OCI-LY1 (cell line): ENCODE measurements around the gene GOLGA1.

Source experiments
- H2AFZ ChIP-seq: fragments of 200-600 bp; sonication (generic), shearing (Covaris generic); 2 replicates; pipeline ENCODE4 v1.6.0; 2014; ENCODE audit warnings: antibody characterized with exemption, mild to moderate bottlenecking, low read length
- H3F3A ChIP-seq: fragments of 200-600 bp; sonication (generic), shearing (Covaris generic); 2 replicates; pipeline ENCODE4 v1.6.0; 2014; ENCODE audit warnings: mild to moderate bottlenecking, antibody characterized with exemption, low read length, moderate library complexity; ENCODE audit not compliant: insufficient read depth
- H3K27ac ChIP-seq: fragments of 200-600 bp; sonication (generic); 2 replicates; pipeline ENCODE4 v1.5.1; 2014; ENCODE audit warnings: low read length, mixed run types, mild to moderate bottlenecking, low read depth; ENCODE audit not compliant: poor library complexity, severe bottlenecking
- H3K27me3 ChIP-seq: fragments of 200-600 bp; sonication (generic); 2 replicates; pipeline ENCODE4 v1.6.0; 2014; ENCODE audit warnings: antibody characterized with exemption, mild to moderate bottlenecking, low read length, moderate library complexity; ENCODE audit not compliant: insufficient read depth
- H3K36me3 ChIP-seq: fragments of 200-600 bp; sonication (generic); 2 replicates; pipeline ENCODE4 v1.6.1; 2014; ENCODE audit warnings: mild to moderate bottlenecking, antibody characterized with exemption, low read length, moderate library complexity, mixed read lengths; ENCODE audit not compliant: insufficient read depth
- H3K4me1 ChIP-seq: fragments of 200-600 bp; sonication (generic); 2 replicates; pipeline ENCODE4 v1.5.1; 2014; ENCODE audit warnings: mild to moderate bottlenecking, low read length, moderate library complexity; ENCODE audit not compliant: insufficient read depth, severe bottlenecking
- H3K4me2 ChIP-seq: fragments of 200-600 bp; sonication (generic), shearing (Covaris generic); 2 replicates; pipeline ENCODE4 v1.6.1; 2014; ENCODE audit warnings: low read length
- H3K4me3 ChIP-seq: fragments of 200-600 bp; sonication (generic); 2 replicates; pipeline ENCODE4 v1.5.1; 2014; ENCODE audit warnings: low read length, low read depth, mild to moderate bottlenecking, mixed read lengths; ENCODE audit not compliant: poor library complexity, severe bottlenecking
- H3K79me2 ChIP-seq: fragments of 200-600 bp; shearing (Covaris generic); 2 replicates; pipeline ENCODE4 v1.6.1; 2016; ENCODE audit warnings: mixed run types, low read length, mixed read lengths; ENCODE audit not compliant: insufficient read depth
- H3K9ac ChIP-seq: fragments of 200-600 bp; sonication (generic), shearing (Covaris generic); 2 replicates; pipeline ENCODE4 v1.6.1; 2014; ENCODE audit warnings: mild to moderate bottlenecking, low read length, mixed read lengths
- H3K9me2 ChIP-seq: fragments of 200-600 bp; sonication (generic), shearing (Covaris generic); 2 replicates; pipeline ENCODE4 v1.6.1; 2014; ENCODE audit warnings: low read depth, mild to moderate bottlenecking, low read length, mixed read lengths
- H3K9me3 ChIP-seq: fragments of 200-600 bp; shearing (Covaris generic); 2 replicates; pipeline ENCODE4 v1.6.1; 2014; ENCODE audit warnings: low read length, mixed read lengths
- H4K20me1 ChIP-seq: fragments of 200-600 bp; sonication (generic), shearing (Covaris generic); 2 replicates; pipeline ENCODE4 v1.6.0; 2016; ENCODE audit warnings: mild to moderate bottlenecking, low read length; ENCODE audit not compliant: insufficient read depth
- EZH2 ChIP-seq: fragments of 200-600 bp; sonication (generic), shearing (Covaris generic); IDR thresholded peaks from 2 replicates; pipeline ENCODE4 v1.8.0; 2017; ENCODE audit warnings: borderline replicate concordance, mixed run types, mild to moderate bottlenecking, antibody characterized with exemption, low read length, moderate library complexity, mixed read lengths
- TF ChIP-seq, protein P1 (sequence below): fragments of 200-600 bp; sonication (generic), shearing (Covaris generic); IDR thresholded peaks from 2 replicates; pipeline ENCODE4 v1.5.1; 2017; ENCODE audit warnings: mild to moderate bottlenecking, antibody characterized with exemption, low read length, moderate library complexity, mixed read lengths

The GOLGA1 gene

DNA sequence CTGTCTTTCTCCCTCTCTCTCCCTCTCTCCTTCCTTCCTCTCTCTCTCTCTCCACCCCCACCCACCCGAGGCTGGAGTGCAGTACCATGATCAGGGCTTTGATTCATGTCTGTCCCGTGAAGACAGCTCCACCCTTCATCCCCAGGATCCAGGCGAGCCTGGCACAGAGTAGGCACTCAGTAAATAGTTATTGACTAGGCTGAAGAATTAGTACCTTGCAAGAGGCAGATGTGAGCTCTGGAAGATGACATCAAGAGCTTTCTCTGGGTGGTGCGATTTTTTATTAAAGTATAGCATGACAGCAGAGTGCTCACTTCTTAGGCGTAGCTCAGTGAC is 111.6 kb downstream of the GOLGA1 start:
- Histone ChIP-seq H3K27ac (no peak overlapping the region), H3K79me2 (no peaks in the 10 kb centered on the region), H4K20me1 (no peaks in the 10 kb centered on the region), H3K9ac (no peak overlapping the region), H3K4me1 (no peaks in the 10 kb centered on the region), H3K9me2 (no peaks in the 10 kb centered on the region), H3F3A (no peaks in the 10 kb centered on the region), H3K36me3 (peaks cover 3% of the 10 kb centered on the region; the same call in 1 of the 2 replicates), H2AFZ (no peak overlapping the region), H3K27me3 (peaks cover 6% of the 10 kb centered on the region; the same call in 1 of the 2 replicates), H3K4me3 (no peak overlapping the region), H3K9me3 (no peaks in the 10 kb centered on the region), H3K4me2 (no peak overlapping the region)
- no peak for TF ChIP-seq EZH2
- TF ChIP-seq, protein P1, sequence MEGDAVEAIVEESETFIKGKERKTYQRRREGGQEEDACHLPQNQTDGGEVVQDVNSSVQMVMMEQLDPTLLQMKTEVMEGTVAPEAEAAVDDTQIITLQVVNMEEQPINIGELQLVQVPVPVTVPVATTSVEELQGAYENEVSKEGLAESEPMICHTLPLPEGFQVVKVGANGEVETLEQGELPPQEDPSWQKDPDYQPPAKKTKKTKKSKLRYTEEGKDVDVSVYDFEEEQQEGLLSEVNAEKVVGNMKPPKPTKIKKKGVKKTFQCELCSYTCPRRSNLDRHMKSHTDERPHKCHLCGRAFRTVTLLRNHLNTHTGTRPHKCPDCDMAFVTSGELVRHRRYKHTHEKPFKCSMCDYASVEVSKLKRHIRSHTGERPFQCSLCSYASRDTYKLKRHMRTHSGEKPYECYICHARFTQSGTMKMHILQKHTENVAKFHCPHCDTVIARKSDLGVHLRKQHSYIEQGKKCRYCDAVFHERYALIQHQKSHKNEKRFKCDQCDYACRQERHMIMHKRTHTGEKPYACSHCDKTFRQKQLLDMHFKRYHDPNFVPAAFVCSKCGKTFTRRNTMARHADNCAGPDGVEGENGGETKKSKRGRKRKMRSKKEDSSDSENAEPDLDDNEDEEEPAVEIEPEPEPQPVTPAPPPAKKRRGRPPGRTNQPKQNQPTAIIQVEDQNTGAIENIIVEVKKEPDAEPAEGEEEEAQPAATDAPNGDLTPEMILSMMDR, result no peak

DNA sequence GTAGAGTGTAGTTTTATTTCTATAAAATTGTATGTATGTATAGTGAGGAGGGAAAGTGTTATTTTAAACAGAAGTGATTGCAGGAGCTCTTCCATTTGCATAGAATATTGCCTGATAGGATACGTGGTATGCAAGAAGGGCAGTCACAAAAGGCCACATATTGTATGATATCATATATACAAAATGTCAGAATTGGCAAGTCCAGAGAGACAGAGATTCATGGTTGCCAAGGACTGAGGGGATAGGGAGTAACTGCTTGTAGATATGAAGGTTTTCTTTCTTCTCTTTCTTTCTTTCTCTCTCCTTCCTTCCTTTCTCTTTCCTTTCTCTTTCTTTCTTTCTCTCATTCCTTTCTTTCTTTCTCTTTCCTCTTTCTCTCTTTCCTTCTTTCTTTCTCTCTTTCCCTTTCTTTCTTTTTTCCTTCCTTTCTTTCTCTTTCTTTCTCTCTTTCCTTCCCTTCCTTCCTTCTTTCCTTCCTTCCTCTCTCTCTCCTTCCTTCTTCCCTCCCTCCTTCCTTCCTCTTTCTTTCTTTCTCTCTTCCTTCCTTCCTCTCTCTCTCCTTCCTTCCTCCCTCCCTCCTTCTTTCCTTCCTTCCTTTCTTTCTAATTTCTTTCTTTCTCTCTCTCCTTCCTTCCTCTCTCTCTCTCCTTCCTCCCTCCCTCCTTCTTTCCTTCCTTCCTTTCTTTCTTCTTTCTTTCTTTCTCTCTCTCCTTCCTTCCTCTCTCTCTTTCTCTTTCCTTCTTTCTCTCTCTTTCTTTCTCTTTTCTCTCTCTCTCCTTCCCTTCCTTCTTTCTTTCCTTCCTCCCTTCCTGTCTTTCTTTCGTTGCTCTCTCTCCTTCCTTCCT is 112.2 kb downstream of the GOLGA1 start:
- no peak overlapping the region for H3K9ac ChIP-seq
- H3F3A ChIP-seq, result no peaks in the 10 kb centered on the region
- H3K79me2 ChIP-seq, result no peaks in the 10 kb centered on the region
- no peaks in the 10 kb centered on the region for H4K20me1 ChIP-seq
- peaks cover 3% of the 10 kb centered on the region; the same call in 1 of the 2 replicates for H3K36me3 ChIP-seq
- no peak overlapping the region for H2AFZ ChIP-seq
- no peak overlapping the region for H3K27ac ChIP-seq
- no peak overlapping the region for H3K4me2 ChIP-seq
- H3K9me2 ChIP-seq, result no peaks in the 10 kb centered on the region
- H3K9me3 ChIP-seq, result no peaks in the 10 kb centered on the region
- no peak overlapping the region for H3K4me3 ChIP-seq
- TF ChIP-seq EZH2, result no peak
- TF ChIP-seq, protein P1, result no peak
- H3K4me1 ChIP-seq, result no peaks in the 10 kb centered on the region
- H3K27me3 ChIP-seq, result peaks cover 6% of the 10 kb centered on the region; the same call in 1 of the 2 replicates
